ENCODE data around the gene SIX3. TPM values are rescaled to one million over a fixed set of nuclear protein-coding genes. Genes with fewer than 3 reads are reported as not detected.

SIX3 gene
- polyA plus RNA-seq, 2 donors = not detected

DNA sequence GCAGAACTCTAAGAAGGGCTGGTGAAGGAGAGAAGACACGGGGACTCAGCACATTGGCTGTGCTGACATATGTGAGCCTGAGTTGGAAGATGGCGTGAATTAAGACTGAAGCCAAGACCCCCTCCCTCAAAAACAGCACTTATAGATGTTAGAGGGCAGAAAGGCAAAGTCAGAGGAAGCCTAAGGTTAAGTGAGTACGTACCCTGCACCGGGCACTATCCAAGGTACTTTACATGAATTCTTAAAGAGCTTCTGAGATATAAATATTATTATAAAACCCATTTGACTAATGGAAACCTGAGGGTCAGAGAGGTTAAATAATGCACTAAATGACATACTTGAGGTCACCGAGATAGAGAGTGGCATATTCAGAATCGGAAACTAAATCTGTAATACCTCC lies 25.6 kb downstream of the SIX3 start:
- no peak overlapping the region for H3K27ac ChIP-seq (ENCODE audit: low read depth in 2 of 2, low read length in 1 of 2)
- no peaks in the 10 kb centered on the region for H3K36me3 ChIP-seq (ENCODE audit: control insufficient read depth in 2 of 2, insufficient read depth in 2 of 2, low read length in 1 of 2)
- H3K27me3 ChIP-seq (ENCODE audit: control insufficient read depth in 1 of 2, insufficient read depth in 2 of 2, low read length in 2 of 2) = no peaks in the 10 kb centered on the region
- no peak overlapping the region for H3K4me3 ChIP-seq (ENCODE audit: low read depth in 1 of 2, low read length in 2 of 2)
- no peaks in the 10 kb centered on the region for H3K4me1 ChIP-seq (ENCODE audit: control insufficient read depth in 2 of 2, insufficient read depth in 2 of 2, low read length in 1 of 2)
- no peaks in the 10 kb centered on the region for H3K9me3 ChIP-seq (ENCODE audit: control insufficient read depth in 2 of 2, insufficient read depth in 1 of 2, low read depth in 1 of 2, low read length in 1 of 2)
- 76 to 83% methylated on average over 6 of the region's 6 CpGs for WGBS, 2 donors

GRCh38 chr2:44967727-44968432 lies 26.4 kb downstream of the SIX3 start:
- no peak overlapping the region for H3K27ac ChIP-seq (ENCODE audit: low read depth in 2 of 2, low read length in 1 of 2)
- no peaks in the 10 kb centered on the region for H3K9me3 ChIP-seq (ENCODE audit: control insufficient read depth in 2 of 2, insufficient read depth in 1 of 2, low read depth in 1 of 2, low read length in 1 of 2)
- 85 to 87% methylated on average over 5 of the region's 5 CpGs for WGBS, 2 donors
- H3K36me3 ChIP-seq (ENCODE audit: control insufficient read depth in 2 of 2, insufficient read depth in 2 of 2, low read length in 1 of 2) = no peaks in the 10 kb centered on the region
- no peak overlapping the region for H3K4me3 ChIP-seq (ENCODE audit: low read depth in 1 of 2, low read length in 2 of 2)
- H3K4me1 ChIP-seq (ENCODE audit: control insufficient read depth in 2 of 2, insufficient read depth in 2 of 2, low read length in 1 of 2) = no peaks in the 10 kb centered on the region
- peaks cover 0 to 3% of the 10 kb centered on the region in 2 donors for H3K27me3 ChIP-seq (ENCODE audit: control insufficient read depth in 1 of 2, insufficient read depth in 2 of 2, low read length in 2 of 2)

DNA sequence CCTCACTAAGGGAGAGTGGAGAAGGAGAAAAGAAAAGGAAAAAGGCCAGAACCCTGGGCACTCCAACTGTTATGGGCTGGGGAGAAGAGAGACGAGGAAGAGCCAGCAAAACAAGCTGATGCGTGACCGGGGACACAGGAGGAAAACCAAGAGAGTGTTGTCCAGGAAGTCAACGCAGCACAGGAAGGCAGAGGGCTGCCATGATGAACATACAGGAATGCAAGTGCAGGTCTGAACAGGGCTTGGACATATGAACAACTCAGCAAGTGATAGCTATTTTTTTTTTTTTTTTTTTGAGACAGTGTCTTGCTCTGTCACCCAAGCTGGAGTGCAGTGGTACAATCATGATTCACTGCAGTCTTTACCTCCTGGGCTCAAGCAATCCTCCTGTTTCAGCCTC lies 28.4 kb downstream of the SIX3 start:
- Histone ChIP-seq H3K4me1 (ENCODE audit: control insufficient read depth in 2 of 2, insufficient read depth in 2 of 2, low read length in 1 of 2) (no peaks in the 10 kb centered on the region), H3K36me3 (ENCODE audit: control insufficient read depth in 2 of 2, insufficient read depth in 2 of 2, low read length in 1 of 2) (no peaks in the 10 kb centered on the region), H3K4me3 (ENCODE audit: low read depth in 1 of 2, low read length in 2 of 2) (no peak overlapping the region), H3K27me3 (ENCODE audit: control insufficient read depth in 1 of 2, insufficient read depth in 2 of 2, low read length in 2 of 2) (peaks cover 0 to 3% of the 10 kb centered on the region in 2 donors), H3K9me3 (ENCODE audit: control insufficient read depth in 2 of 2, insufficient read depth in 1 of 2, low read depth in 1 of 2, low read length in 1 of 2) (no peaks in the 10 kb centered on the region), H3K27ac (ENCODE audit: low read depth in 2 of 2, low read length in 1 of 2) (no peak overlapping the region)
- 65 to 76% methylated on average over 4 of the region's 4 CpGs for WGBS, 2 donors

- Histone ChIP-seq H3K36me3 (ENCODE audit: control insufficient read depth in 2 of 2, insufficient read depth in 2 of 2, low read length in 1 of 2) (no peaks in the 10 kb centered on the region), H3K4me1 (ENCODE audit: control insufficient read depth in 2 of 2, insufficient read depth in 2 of 2, low read length in 1 of 2) (no peaks in the 10 kb centered on the region), H3K27ac (ENCODE audit: low read depth in 2 of 2, low read length in 1 of 2) (no peak overlapping the region), H3K27me3 (ENCODE audit: control insufficient read depth in 1 of 2, insufficient read depth in 2 of 2, low read length in 2 of 2) (peaks cover 0 to 3% of the 10 kb centered on the region in 2 donors), H3K9me3 (ENCODE audit: control insufficient read depth in 2 of 2, insufficient read depth in 1 of 2, low read depth in 1 of 2, low read length in 1 of 2) (no peaks in the 10 kb centered on the region), H3K4me3 (ENCODE audit: low read depth in 1 of 2, low read length in 2 of 2) (no peak overlapping the region)
- WGBS, 2 donors = 73 to 87% methylated on average over 15 of the region's 15 CpGs
Observed at GRCh38 chr2:44970846-44971450, 29.4 kb downstream of the SIX3 start.

DNA sequence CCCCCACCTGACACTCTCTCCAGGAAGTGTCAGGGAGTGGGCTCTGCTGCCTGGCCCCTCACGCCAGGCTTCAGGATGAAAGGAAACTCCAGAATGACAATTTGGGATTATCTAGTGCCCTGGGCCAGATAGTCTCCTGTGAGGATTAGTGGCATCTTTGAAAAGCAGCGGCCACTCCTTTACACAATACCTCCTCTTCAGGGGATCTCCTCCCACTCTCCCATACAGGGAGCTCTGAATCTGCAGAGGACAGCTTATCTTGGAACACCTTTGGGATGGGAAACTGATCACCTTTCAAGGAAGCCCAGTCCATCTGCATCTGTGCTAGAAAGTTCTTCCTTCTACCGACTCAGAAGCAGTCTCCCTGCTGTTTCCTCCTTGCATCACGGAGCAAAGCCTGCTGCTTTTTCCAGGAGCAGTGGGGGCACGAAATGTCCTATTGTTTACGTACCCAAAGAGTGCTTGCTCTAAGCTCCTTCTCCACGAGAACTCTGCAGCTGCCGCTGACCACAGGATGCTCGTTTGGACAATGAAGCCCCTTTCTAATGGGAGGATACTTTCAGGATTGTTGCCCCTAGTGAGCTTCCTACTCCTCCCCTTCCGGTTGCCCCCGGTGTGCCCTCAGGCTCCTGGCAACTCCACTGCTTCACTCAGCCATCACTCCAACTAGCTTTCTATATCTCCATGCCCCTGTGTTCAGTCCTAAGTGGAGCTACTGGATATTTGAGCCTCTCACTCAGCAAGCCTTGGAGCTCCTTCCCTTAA lies 31.5 kb downstream of the SIX3 start:
- 26 to 31% methylated on average over 11 of the region's 11 CpGs for WGBS, 2 donors
- Histone ChIP-seq H3K4me3 (ENCODE audit: low read depth in 1 of 2, low read length in 2 of 2) (no peak overlapping the region), H3K27ac (ENCODE audit: low read depth in 2 of 2, low read length in 1 of 2) (no peak overlapping the region), H3K27me3 (ENCODE audit: control insufficient read depth in 1 of 2, insufficient read depth in 2 of 2, low read length in 2 of 2) (peaks cover 0 to 3% of the 10 kb centered on the region in 2 donors), H3K9me3 (ENCODE audit: control insufficient read depth in 2 of 2, insufficient read depth in 1 of 2, low read depth in 1 of 2, low read length in 1 of 2) (no peaks in the 10 kb centered on the region), H3K36me3 (ENCODE audit: control insufficient read depth in 2 of 2, insufficient read depth in 2 of 2, low read length in 1 of 2) (no peaks in the 10 kb centered on the region), H3K4me1 (ENCODE audit: control insufficient read depth in 2 of 2, insufficient read depth in 2 of 2, low read length in 1 of 2) (no peaks in the 10 kb centered on the region)

DNA sequence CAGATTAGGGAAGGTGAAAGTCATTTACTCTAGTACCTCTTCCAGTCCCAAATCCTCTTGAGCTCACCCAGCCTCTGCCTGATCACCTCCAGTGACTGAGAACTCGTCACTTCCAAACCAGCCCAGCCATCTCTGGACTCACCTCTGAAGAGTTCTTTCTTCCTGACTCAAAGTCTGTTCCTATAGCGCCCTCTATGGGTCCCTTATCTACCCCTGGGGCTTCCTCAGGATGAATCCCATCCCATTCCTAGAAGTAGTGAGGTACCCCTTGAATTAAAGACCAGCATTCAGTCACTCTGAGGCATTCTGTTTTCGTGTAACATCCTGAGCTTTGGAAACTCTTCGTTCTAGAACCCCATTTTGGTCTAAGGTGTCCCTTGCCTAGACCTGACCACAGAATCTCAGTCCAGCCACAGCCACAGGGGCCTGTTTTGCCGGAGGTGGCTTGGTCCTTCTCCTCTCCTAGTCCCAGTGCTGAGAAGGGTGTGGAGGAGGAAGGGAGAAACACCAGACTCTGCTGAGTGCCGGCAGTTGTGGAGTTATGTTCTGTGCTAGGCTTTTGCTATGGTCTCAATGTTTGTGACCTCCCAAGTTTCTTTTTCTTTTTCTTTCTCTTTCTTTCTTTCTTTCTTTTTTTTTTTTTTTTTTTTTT lies 32.7 kb downstream of the SIX3 start:
- WGBS, 2 donors = 68% methylated on average over 6 of the region's 6 CpGs

DNA sequence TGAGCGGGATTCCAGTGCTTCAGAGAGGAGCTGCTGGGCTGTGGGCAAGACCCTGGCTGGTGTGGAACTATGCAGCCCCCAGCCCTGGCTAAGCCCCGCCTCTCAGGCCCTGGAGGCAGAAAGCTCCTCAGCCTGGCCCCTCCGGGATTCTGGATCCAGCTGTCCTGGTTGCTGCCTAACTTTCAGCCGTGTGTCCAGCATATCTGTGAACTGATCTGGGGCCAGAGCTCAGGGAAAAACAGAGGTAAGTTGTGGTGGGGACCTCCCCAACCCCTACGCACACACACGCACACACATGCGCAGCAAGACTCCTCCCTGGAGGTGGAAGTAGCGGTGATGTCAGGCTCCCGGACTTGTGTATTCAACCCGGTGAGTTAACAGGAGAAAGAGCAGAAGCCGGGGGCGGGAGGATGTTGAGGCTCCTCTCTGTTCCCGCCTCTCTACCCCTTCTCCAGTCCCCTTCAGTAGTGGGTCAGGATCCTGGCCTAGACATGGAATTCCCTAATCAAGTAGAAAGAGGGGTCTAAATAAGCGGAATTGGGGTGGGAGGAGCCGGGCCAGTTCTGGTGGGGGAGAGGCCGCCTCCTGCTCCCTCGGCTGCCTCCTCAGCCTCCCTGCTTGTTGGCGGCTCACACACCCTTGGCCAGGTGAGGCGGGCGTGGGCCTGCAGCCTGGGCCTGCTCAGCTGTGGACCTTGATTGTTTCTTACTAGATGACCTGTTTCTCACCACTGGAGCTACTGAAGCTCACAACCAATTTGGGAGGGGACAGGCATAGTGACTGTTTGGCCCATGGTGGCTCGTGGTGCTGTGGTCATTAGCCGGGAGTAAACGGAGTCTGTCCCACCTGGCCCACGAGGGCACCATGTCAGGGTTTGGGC lies 34.3 kb downstream of the SIX3 start:
- Histone ChIP-seq H3K27me3 (ENCODE audit: control insufficient read depth in 1 of 2, insufficient read depth in 2 of 2, low read length in 2 of 2) (peaks cover 0 to 3% of the 10 kb centered on the region in 2 donors), H3K4me3 (ENCODE audit: low read depth in 1 of 2, low read length in 2 of 2) (no peak overlapping the region), H3K4me1 (ENCODE audit: control insufficient read depth in 2 of 2, insufficient read depth in 2 of 2, low read length in 1 of 2) (no peaks in the 10 kb centered on the region), H3K36me3 (ENCODE audit: control insufficient read depth in 2 of 2, insufficient read depth in 2 of 2, low read length in 1 of 2) (no peaks in the 10 kb centered on the region), H3K9me3 (ENCODE audit: control insufficient read depth in 2 of 2, insufficient read depth in 1 of 2, low read depth in 1 of 2, low read length in 1 of 2) (no peaks in the 10 kb centered on the region), H3K27ac (ENCODE audit: low read depth in 2 of 2, low read length in 1 of 2) (no peak overlapping the region)
- WGBS, 2 donors = 77 to 80% methylated on average over 23 to 24 of the region's 24 CpGs

More for the DNA sequence above, 32.7 kb downstream of the SIX3 start:
- Histone ChIP-seq H3K27ac (ENCODE audit: low read depth in 2 of 2, low read length in 1 of 2) (no peak overlapping the region), H3K9me3 (ENCODE audit: control insufficient read depth in 2 of 2, insufficient read depth in 1 of 2, low read depth in 1 of 2, low read length in 1 of 2) (no peaks in the 10 kb centered on the region), H3K27me3 (ENCODE audit: control insufficient read depth in 1 of 2, insufficient read depth in 2 of 2, low read length in 2 of 2) (peaks cover 0 to 3% of the 10 kb centered on the region in 2 donors), H3K36me3 (ENCODE audit: control insufficient read depth in 2 of 2, insufficient read depth in 2 of 2, low read length in 1 of 2) (no peaks in the 10 kb centered on the region), H3K4me3 (ENCODE audit: low read depth in 1 of 2, low read length in 2 of 2) (no peak overlapping the region), H3K4me1 (ENCODE audit: control insufficient read depth in 2 of 2, insufficient read depth in 2 of 2, low read length in 1 of 2) (no peaks in the 10 kb centered on the region)

GRCh38 chr2:44979581-44979980 lies 38.1 kb downstream of the SIX3 start:
- WGBS, 2 donors = 73 to 81% methylated on average over 11 of the region's 11 CpGs
- Histone ChIP-seq H3K27ac (ENCODE audit: low read depth in 2 of 2, low read length in 1 of 2) (no peak overlapping the region), H3K4me3 (ENCODE audit: low read depth in 1 of 2, low read length in 2 of 2) (no peak overlapping the region), H3K36me3 (ENCODE audit: control insufficient read depth in 2 of 2, insufficient read depth in 2 of 2, low read length in 1 of 2) (no peaks in the 10 kb centered on the region), H3K27me3 (ENCODE audit: control insufficient read depth in 1 of 2, insufficient read depth in 2 of 2, low read length in 2 of 2) (no peaks in the 10 kb centered on the region), H3K9me3 (ENCODE audit: control insufficient read depth in 2 of 2, insufficient read depth in 1 of 2, low read depth in 1 of 2, low read length in 1 of 2) (no peaks in the 10 kb centered on the region), H3K4me1 (ENCODE audit: control insufficient read depth in 2 of 2, insufficient read depth in 2 of 2, low read length in 1 of 2) (no peaks in the 10 kb centered on the region)
